Endothelial cell of umbilical vein (primary cell): Measurements from ENCODE around the gene SNX22.

Experiments
- CTCF ChIP-seq, 2 donors: IDR thresholded peaks; 1 replicate in 1 of 2; 2 replicates in 1 of 2; pipeline ENCODE4 v1.5.1; 2011; ENCODE audit warnings: low read length in 2 of 2, mild to moderate bottlenecking in 2 of 2, moderate library complexity in 2 of 2, control low read depth in 1 of 2, inconsistent platforms in 1 of 2, low read depth in 1 of 2; ENCODE audit not compliant: insufficient read depth in 1 of 2; ENCODE audit errors: extremely low read depth in 1 of 2
- EZH2 ChIP-seq: IDR thresholded peaks from 2 replicates; pipeline ENCODE4 v1.6.1; 2012; ENCODE audit warnings: borderline replicate concordance, low read depth, mild to moderate bottlenecking, moderate library complexity, low read length, inconsistent platforms; ENCODE audit not compliant: severe bottlenecking
- FOS ChIP-seq: IDR thresholded peaks from 2 replicates; pipeline ENCODE4 v1.6.1; 2011; ENCODE audit warnings: mild to moderate bottlenecking, low read length, moderate library complexity, borderline replicate concordance; ENCODE audit not compliant: insufficient read depth
- MYC ChIP-seq: IDR thresholded peaks from one replicate; pipeline ENCODE4 v1.6.1; 2011; ENCODE audit warnings: mild to moderate bottlenecking, low read depth, low read length
- POLR2A ChIP-seq: IDR thresholded peaks from 2 replicates; pipeline ENCODE4 v1.6.1; 2012; ENCODE audit warnings: low read depth, mild to moderate bottlenecking, control low read depth, low read length
- POLR2AphosphoS5 ChIP-seq: IDR thresholded peaks from 2 replicates; pipeline ENCODE4 v1.6.1; 2012; ENCODE audit warnings: low read depth, mild to moderate bottlenecking, control low read depth, low read length, moderate library complexity; ENCODE audit not compliant: insufficient read depth
- TF ChIP-seq, protein P1 (sequence below): IDR thresholded peaks from 2 replicates; pipeline ENCODE4 v1.6.1; 2011; ENCODE audit not compliant: insufficient read depth, insufficient read length

GRCh38 chr15:64166102-64166890, 14.8 kb downstream of the SNX22 start:
- TF ChIP-seq CTCF (IDR thresholded peaks at IDR 0.05; ENCODE audit: extremely low read depth in 1 of 2, insufficient read depth in 1 of 2, low read depth in 1 of 2, low read length in 2 of 2) (no peak), POLR2A (no peak), MYC (no peak), POLR2AphosphoS5 (no peak), FOS (no peak), EZH2 (no peak)
- TF ChIP-seq, protein P1, sequence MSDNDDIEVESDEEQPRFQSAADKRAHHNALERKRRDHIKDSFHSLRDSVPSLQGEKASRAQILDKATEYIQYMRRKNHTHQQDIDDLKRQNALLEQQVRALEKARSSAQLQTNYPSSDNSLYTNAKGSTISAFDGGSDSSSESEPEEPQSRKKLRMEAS: no peak
